Measurements from ENCODE around the gene GPR15. TPM values are rescaled to one million over a fixed set of nuclear protein-coding genes. Genes with fewer than 3 reads are reported as not detected.

GPR15 gene
- total and polyA plus RNA-seq, 2 donors (not counting 3 experiments of a cell fraction or from before 2014, with no cell fraction given), result not detected

DNA sequence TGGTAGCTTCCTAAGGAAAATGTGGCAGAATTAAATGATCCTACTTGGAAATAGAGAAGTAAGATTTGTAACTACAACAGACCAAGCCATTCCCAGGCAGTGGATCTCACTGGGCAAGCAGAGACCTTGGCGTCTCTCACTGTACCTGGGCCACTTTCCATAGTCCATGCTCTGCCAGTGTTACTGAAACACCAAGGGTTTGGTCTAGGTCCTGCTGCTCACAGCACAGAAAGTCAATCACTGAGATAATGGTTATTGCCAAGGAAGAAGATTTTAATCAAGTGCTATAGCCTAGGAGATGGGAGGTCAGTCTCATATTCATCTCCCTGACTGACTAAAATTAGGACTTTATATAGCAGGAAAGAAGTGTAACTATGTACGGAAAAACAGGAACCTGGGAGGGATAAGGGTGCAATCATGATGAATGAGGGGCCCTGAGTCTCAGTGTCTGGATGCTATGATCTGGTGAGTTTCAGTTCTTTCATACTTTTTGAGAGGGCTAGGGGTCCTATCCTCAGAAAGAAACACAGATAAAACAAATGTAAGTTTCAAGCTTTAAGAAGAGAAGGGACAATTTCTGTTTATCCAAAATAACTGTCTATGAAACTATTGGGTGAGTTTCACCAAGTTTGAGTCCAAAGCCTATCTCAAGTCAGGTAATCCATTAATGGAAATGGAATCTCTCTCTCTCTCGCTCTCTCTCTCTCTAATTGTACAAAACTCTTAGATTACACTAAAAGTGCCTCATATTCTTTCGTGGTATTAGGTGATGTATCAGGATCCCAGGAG is 20.6 kb downstream of the GPR15 start:
- CTCF ChIA-PET, result interaction anchor here (1.0 kb wide), 1 partner anchor 11 kb away, joined by 3 read pairs; no protein-coding TSS in a partner anchor
- POLR2A ChIA-PET, result no interaction called here
- no peak for DNase-seq (ENCODE audit: low read depth, low spot score)

DNA sequence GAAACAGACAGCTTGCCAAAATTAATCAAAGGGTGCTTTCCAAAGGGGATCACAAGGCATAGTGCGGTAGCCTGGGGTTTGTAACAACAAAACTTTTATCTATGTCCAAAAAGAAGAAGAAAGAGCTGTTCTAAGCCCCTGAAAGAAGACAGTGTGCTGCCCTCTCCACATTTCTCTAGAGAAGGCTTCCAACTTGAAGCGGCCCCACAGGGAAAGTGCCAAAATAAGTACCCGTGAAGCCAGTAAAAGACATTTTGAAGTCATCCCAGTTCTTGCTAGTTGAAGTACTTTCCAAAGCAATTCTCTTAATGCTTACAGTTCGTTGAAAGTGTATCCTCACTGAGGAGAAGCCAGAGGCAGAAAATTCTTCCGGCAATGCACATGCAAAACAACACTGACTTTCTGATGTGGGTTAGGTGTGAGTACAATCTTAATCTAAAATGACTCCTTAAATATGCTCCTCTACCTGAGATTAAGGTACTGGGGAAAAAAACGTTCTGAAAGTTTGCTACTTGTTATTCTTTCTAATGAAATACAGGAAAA is 21.3 kb downstream of the GPR15 start:
- no peak for DNase-seq (ENCODE audit: low read depth, low spot score)
- Histone ChIP-seq H3K9me1 (replicated peaks; ENCODE audit: control insufficient read depth, extremely low read depth, insufficient read depth, low read length) (no peaks in the 10 kb centered on the region), H3K9me3 (replicated peaks; ENCODE audit: control insufficient read depth, insufficient read depth, low read length) (no peaks in the 10 kb centered on the region), H4K20me1 (replicated peaks; ENCODE audit: control insufficient read depth, extremely low read depth, insufficient read depth, low read length) (no peaks in the 10 kb centered on the region), H3K36me3 (ENCODE audit: control insufficient read depth in 2 of 2, extremely low read depth in 1 of 2, insufficient read depth in 2 of 2, low read length in 2 of 2) (no peaks in the 10 kb centered on the region), H3K9ac (replicated peaks; ENCODE audit: extremely low read depth, insufficient read depth, low read length) (no peak overlapping the region), H3K4me3 (replicated peaks in 1 of 3; ENCODE audit: insufficient read depth in 1 of 3, low read depth in 1 of 3, low read length in 3 of 3) (no peak overlapping the region), H3K27ac (ENCODE audit: insufficient read depth, low read depth, low read length) (no peak overlapping the region), H3K4me2 (ENCODE audit: insufficient read depth, low read length) (no peak overlapping the region), H3K4me1 (ENCODE audit: control insufficient read depth, extremely low read depth, insufficient read depth, low read length) (no peaks in the 10 kb centered on the region), H2AFZ (ENCODE audit: low read depth, low read length) (no peak overlapping the region), H3K27me3 (ENCODE audit: control insufficient read depth in 2 of 2, insufficient read depth in 2 of 2, low read length in 2 of 2) (peaks cover 29 to 67% of the 10 kb centered on the region in 2 experiments), H3K79me2 (ENCODE audit: control insufficient read depth, insufficient read depth, low read length) (no peaks in the 10 kb centered on the region)
- intact Hi-C loops (cut with micrococcal nuclease) (no loop called here), dilution Hi-C loops (cut with MboI; ENCODE audit: extremely low pct_ligation_motif_present, low sequenced_read_pairs) (no loop called here)
- CTCF ChIA-PET, result interaction anchor here (1.0 kb wide), 1 partner anchor 10 kb away, joined by 3 read pairs; no protein-coding TSS in a partner anchor
- TF ChIP-seq JUN (IDR thresholded peaks at IDR 0.05; ENCODE audit: borderline replicate concordance, insufficient read depth, insufficient read length, low read depth), result no peak
- no peak for TF ChIP-seq EZH2 (IDR thresholded peaks at IDR 0.05; ENCODE audit: borderline replicate concordance, low read depth, low read length, severe bottlenecking)
- TF ChIP-seq, protein P1, sequence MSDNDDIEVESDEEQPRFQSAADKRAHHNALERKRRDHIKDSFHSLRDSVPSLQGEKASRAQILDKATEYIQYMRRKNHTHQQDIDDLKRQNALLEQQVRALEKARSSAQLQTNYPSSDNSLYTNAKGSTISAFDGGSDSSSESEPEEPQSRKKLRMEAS (IDR thresholded peaks at IDR 0.05; ENCODE audit: insufficient read depth, insufficient read length), result no peak
- TF ChIP-seq FOS (IDR thresholded peaks at IDR 0.05; ENCODE audit: borderline replicate concordance, insufficient read depth, low read length), result no peak
- TF ChIP-seq POLR2AphosphoS5 (IDR thresholded peaks at IDR 0.05; ENCODE audit: insufficient read depth, low read depth, low read length), result no peak
- TF ChIP-seq POLR2A (IDR thresholded peaks at IDR 0.05; ENCODE audit: low read depth, low read length), result no peak
- no peak for TF ChIP-seq CTCF (IDR thresholded peaks at IDR 0.05; ENCODE audit: extremely low read depth in 1 of 2, insufficient read depth in 1 of 2, low read depth in 1 of 2, low read length in 2 of 2)
- TF ChIP-seq MYC (IDR thresholded peaks at IDR 0.05; ENCODE audit: low read depth, low read length), result no peak
- no peak for TF ChIP-seq GATA2 (IDR thresholded peaks at IDR 0.05; ENCODE audit: insufficient read depth, insufficient read length, low read depth, low read length)
- no peak for FAIRE-seq
- BruUV-seq (replicated peaks), result no TSS peak
- POLR2A ChIA-PET, result no interaction called here

More for the DNA sequence above, 20.6 kb downstream of the GPR15 start:
- no peaks in the 10 kb centered on the region for H3K9me1 ChIP-seq (replicated peaks; ENCODE audit: control insufficient read depth, extremely low read depth, insufficient read depth, low read length)
- no TSS peak for BruUV-seq (replicated peaks)
- H3K9ac ChIP-seq (replicated peaks; ENCODE audit: extremely low read depth, insufficient read depth, low read length), result no peak overlapping the region
- no peak overlapping the region for H2AFZ ChIP-seq (ENCODE audit: low read depth, low read length)
- peaks cover 29 to 68% of the 10 kb centered on the region in 2 experiments for H3K27me3 ChIP-seq (ENCODE audit: control insufficient read depth in 2 of 2, insufficient read depth in 2 of 2, low read length in 2 of 2)
- TF ChIP-seq, protein P1 (IDR thresholded peaks at IDR 0.05; ENCODE audit: insufficient read depth, insufficient read length), result no peak
- TF ChIP-seq MYC (IDR thresholded peaks at IDR 0.05; ENCODE audit: low read depth, low read length) (no peak), POLR2A (IDR thresholded peaks at IDR 0.05; ENCODE audit: low read depth, low read length) (no peak), GATA2 (IDR thresholded peaks at IDR 0.05; ENCODE audit: insufficient read depth, insufficient read length, low read depth, low read length) (no peak), POLR2AphosphoS5 (IDR thresholded peaks at IDR 0.05; ENCODE audit: insufficient read depth, low read depth, low read length) (no peak)
- no peak for FAIRE-seq
- intact Hi-C loops (cut with micrococcal nuclease) (no loop called here), dilution Hi-C loops (cut with MboI; ENCODE audit: extremely low pct_ligation_motif_present, low sequenced_read_pairs) (no loop called here)
- no peak overlapping the region for H3K4me2 ChIP-seq (ENCODE audit: insufficient read depth, low read length)
- H3K36me3 ChIP-seq (ENCODE audit: control insufficient read depth in 2 of 2, extremely low read depth in 1 of 2, insufficient read depth in 2 of 2, low read length in 2 of 2), result no peaks in the 10 kb centered on the region
- H3K27ac ChIP-seq (ENCODE audit: insufficient read depth, low read depth, low read length), result no peak overlapping the region
- H3K4me3 ChIP-seq (replicated peaks in 1 of 3; ENCODE audit: insufficient read depth in 1 of 3, low read depth in 1 of 3, low read length in 3 of 3), result no peak overlapping the region
- no peaks in the 10 kb centered on the region for H3K79me2 ChIP-seq (ENCODE audit: control insufficient read depth, insufficient read depth, low read length)
- H4K20me1 ChIP-seq (replicated peaks; ENCODE audit: control insufficient read depth, extremely low read depth, insufficient read depth, low read length), result no peaks in the 10 kb centered on the region
- H3K4me1 ChIP-seq (ENCODE audit: control insufficient read depth, extremely low read depth, insufficient read depth, low read length), result no peaks in the 10 kb centered on the region
- H3K9me3 ChIP-seq (replicated peaks; ENCODE audit: control insufficient read depth, insufficient read depth, low read length), result no peaks in the 10 kb centered on the region
